ENCODE measurements around the gene ANKRD53. TPM values are rescaled to one million over a fixed set of nuclear protein-coding genes. Genes with fewer than 3 reads are reported as not detected.

The ANKRD53 gene
- total RNA-seq (2021) (not detected in 2 replicates), Bru-seq, nascent RNA (not detected), BruChase-seq, experiment 1, labeled RNA remaining after a 2-hour chase (not detected), BruChase-seq, experiment 2, labeled RNA remaining after a 6-hour chase (not detected)
- long read RNA-seq, result 0 reads

DNA sequence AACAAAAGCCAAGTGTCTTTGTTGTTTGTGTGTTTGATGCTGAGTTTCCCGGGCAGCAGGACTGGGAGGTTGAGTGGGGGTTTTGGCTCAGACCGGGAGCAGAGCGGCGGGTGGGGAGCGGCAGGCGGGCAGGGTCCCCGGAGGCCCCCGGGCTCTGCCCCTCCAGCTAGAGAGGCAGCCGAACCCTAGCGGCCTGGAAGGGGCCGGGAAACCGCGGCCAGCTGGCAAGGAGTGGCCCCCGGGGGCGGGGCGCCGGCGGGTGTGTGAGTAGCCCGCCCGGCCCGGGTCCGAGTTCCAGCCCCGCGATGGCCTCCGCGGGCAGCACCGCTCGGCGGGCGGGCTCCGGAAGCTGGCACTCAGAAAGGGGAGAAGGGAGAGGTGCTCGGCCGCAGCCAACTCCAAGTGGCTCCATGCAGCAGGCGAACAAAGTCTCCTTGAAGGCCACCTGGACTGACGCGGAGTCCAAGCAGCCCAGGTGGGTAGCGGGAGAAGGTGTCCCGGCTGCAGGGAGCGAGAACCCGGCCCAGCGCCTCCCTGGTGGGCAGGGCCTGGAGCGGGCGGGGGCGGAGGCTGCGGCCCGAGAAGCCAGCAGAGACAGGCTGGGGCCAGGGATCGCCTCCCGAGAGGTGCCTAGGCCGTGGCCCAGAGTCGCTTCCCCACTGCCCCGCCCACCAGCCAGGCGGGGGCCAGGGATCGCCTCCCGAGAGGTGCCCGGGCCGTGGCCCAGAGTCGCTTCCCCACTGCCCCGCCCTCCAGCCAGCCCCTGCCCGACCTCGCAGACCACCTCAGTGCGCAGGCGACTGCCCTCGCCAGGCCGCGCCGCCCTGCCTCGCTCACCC lies at the start of gene ANKRD53:
Gene ANKRD53 (plus strand): TSS at position 290 of the 839 bp plus-strand sequence. CDS start 16 bp downstream, at position 306.
- TF ChIP-seq, protein P1, sequence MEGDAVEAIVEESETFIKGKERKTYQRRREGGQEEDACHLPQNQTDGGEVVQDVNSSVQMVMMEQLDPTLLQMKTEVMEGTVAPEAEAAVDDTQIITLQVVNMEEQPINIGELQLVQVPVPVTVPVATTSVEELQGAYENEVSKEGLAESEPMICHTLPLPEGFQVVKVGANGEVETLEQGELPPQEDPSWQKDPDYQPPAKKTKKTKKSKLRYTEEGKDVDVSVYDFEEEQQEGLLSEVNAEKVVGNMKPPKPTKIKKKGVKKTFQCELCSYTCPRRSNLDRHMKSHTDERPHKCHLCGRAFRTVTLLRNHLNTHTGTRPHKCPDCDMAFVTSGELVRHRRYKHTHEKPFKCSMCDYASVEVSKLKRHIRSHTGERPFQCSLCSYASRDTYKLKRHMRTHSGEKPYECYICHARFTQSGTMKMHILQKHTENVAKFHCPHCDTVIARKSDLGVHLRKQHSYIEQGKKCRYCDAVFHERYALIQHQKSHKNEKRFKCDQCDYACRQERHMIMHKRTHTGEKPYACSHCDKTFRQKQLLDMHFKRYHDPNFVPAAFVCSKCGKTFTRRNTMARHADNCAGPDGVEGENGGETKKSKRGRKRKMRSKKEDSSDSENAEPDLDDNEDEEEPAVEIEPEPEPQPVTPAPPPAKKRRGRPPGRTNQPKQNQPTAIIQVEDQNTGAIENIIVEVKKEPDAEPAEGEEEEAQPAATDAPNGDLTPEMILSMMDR (conservative IDR thresholded peaks at IDR 0.05), result no peak
- no peak for TF ChIP-seq EZH2 (IDR thresholded peaks at IDR 0.05; ENCODE audit: low read depth)
- peak within 1 kb of the TSS; percentile 78 for H3K4me2 ChIP-seq
- POLR2A ChIA-PET (ENCODE audit: unreplicated experiment), result no interaction called here
- no peaks in the 10 kb centered on the region for H3K9me2 ChIP-seq (ENCODE audit: insufficient read depth)
- H3K27ac ChIP-seq, result no peak within 1 kb of the TSS
- H3F3A ChIP-seq (ENCODE audit: insufficient read depth, low read depth), result peaks cover 6% of the 10 kb centered on the region; the same call in 1 of the 2 replicates
- intact Hi-C loops (cut with micrococcal nuclease; ENCODE audit: unreplicated experiment), result loop anchor here (10.0 kb wide), 1 partner anchor 324 kb away; no protein-coding TSS in a partner anchor
- no peaks in the 10 kb centered on the region for H3K27me3 ChIP-seq (ENCODE audit: insufficient read depth, low read depth)
- H3K36me3 ChIP-seq (ENCODE audit: low read depth), result no peaks in the 10 kb centered on the region
- CTCF ChIA-PET, result interaction anchor here (0.6 kb wide), 1 partner anchor 387 kb away, joined by 5 read pairs; no protein-coding TSS in a partner anchor
- H2AFZ ChIP-seq, result no peak within 1 kb of the TSS
- peak in 1 of 2 experiments; percentile 23 for DNase-seq
- no peaks in the 10 kb centered on the region for H3K79me2 ChIP-seq (ENCODE audit: low read depth)
- no peaks in the 10 kb centered on the region for H3K9me3 ChIP-seq (ENCODE audit: insufficient read depth, low read depth)
- peaks cover 17% of the 10 kb centered on the region for H3K4me1 ChIP-seq (replicated peaks; ENCODE audit: insufficient read depth)
- H3K4me3 ChIP-seq, result peak within 1 kb of the TSS; percentile 53; the same call in 1 of the 2 replicates
- no TSS peak for BruUV-seq (replicated peaks)
- H4K20me1 ChIP-seq (ENCODE audit: insufficient read depth), result no peaks in the 10 kb centered on the region

DNA sequence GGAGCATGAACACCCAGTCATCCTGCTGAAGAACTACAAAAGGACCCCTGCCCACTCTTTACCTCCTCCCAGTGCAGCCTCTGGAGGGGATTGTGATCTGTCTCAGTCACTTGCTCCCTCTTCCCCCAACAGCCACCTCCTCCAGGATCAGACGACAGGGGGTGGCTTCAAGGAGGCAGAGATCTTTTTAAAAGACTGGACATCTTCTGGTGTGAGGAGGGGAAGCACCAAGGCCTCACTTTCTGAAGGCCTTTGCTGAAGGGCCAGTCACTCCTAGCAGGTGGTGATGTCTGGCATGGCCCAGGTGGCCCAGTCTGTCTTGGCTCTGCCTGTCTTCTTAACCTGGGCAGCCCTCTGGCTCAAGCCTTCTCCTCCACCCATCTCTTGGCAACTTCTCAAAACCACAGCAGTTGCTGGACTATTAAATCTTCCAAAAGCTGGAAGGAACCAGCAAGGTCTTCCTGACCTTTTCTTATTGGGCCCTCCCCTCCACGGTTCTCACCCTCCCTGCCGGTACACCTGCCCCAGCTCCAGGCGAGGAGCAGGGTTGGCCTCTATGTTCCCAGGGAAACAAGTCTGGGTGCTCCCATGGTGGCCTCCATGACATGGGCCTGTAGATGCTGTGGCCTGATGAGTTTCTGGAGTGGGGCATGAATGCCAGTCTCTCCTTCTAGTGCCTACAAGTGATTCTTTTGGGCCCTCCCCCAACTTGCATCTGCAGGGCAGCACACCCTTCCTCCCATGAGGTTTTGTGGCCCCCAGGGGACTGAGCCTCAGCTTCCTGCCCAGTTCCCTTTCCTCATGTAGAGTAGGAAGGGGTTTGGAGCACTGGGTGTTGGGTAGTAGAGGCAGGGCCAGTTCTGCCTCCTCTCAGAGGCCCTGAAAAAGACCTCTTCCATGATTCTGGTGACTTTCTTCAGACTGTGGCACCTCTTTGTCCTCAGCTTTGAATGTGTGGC lies 47.8 kb upstream of the ANKRD53 start:
- Histone ChIP-seq H3K4me1 (replicated peaks; ENCODE audit: insufficient read depth) (no peaks in the 10 kb centered on the region), H3K9me3 (ENCODE audit: insufficient read depth, low read depth) (no peaks in the 10 kb centered on the region), H3K27me3 (ENCODE audit: insufficient read depth, low read depth) (no peaks in the 10 kb centered on the region), H3K9me2 (ENCODE audit: insufficient read depth) (no peaks in the 10 kb centered on the region), H3K4me2 (no peak overlapping the region), H3F3A (ENCODE audit: insufficient read depth, low read depth) (peaks cover 6% of the 10 kb centered on the region; the same call in 1 of the 2 replicates), H4K20me1 (ENCODE audit: insufficient read depth) (no peaks in the 10 kb centered on the region), H2AFZ (no peak overlapping the region), H3K27ac (no peak overlapping the region), H3K36me3 (ENCODE audit: low read depth) (no peaks in the 10 kb centered on the region), H3K79me2 (ENCODE audit: low read depth) (no peaks in the 10 kb centered on the region), H3K4me3 (no peak overlapping the region)
- ChIA-PET CTCF (no interaction called here), POLR2A (ENCODE audit: unreplicated experiment) (no interaction called here)
- intact Hi-C loops (cut with micrococcal nuclease; ENCODE audit: unreplicated experiment), result no loop called here
- peak in 1 of 2 experiments; percentile 25 for DNase-seq
- TF ChIP-seq, protein P1 (conservative IDR thresholded peaks at IDR 0.05), result no peak
- no peak for TF ChIP-seq EZH2 (IDR thresholded peaks at IDR 0.05; ENCODE audit: low read depth)
- no TSS peak for BruUV-seq (replicated peaks)

DNA sequence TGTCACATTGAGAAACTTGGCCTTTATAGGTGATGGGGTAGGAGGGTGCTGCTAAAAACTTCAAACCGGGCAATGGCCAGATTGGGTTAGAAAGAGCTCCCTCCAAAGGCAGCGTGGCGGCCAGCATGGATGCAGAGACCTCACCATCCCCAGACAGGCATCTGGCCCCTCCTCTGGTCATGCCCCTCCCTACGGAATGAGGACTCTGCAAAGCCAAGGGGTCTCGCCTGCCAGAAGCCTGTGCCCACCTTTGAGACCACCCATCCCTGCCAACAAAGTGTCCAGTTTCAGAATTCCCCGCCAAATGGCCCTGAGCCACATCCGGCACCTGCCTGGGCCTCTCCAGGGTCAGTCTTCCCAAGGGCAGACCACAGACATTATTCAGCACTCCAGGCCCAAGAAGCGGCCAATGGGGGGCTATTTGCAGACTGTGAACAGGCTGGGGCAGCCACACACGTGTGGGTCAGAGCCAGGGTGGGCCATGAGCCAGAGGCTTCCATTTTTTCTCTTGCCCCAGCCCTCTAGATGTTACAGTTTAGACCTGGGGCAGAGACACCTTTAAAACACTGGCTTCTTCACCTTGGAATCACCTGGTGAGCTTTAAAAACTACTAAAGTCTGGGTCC lies 46.9 kb upstream of the ANKRD53 start:
- H3K4me3 ChIP-seq, result no peak overlapping the region
- intact Hi-C loops (cut with micrococcal nuclease; ENCODE audit: unreplicated experiment), result no loop called here
- CTCF ChIA-PET, result no interaction called here
- H3K36me3 ChIP-seq (ENCODE audit: low read depth), result no peaks in the 10 kb centered on the region
- H3K9me2 ChIP-seq (ENCODE audit: insufficient read depth), result no peaks in the 10 kb centered on the region
- DNase-seq, result no peak
- no peaks in the 10 kb centered on the region for H3K9me3 ChIP-seq (ENCODE audit: insufficient read depth, low read depth)
- no peaks in the 10 kb centered on the region for H4K20me1 ChIP-seq (ENCODE audit: insufficient read depth)
- no peak overlapping the region for H2AFZ ChIP-seq
- H3K79me2 ChIP-seq (ENCODE audit: low read depth), result no peaks in the 10 kb centered on the region
- H3K4me2 ChIP-seq, result no peak overlapping the region
- POLR2A ChIA-PET (ENCODE audit: unreplicated experiment), result no interaction called here
- BruUV-seq (replicated peaks), result no TSS peak
- H3K4me1 ChIP-seq (replicated peaks; ENCODE audit: insufficient read depth), result peaks cover 7% of the 10 kb centered on the region
- TF ChIP-seq, protein P1 (conservative IDR thresholded peaks at IDR 0.05), result no peak
- no peak for TF ChIP-seq EZH2 (IDR thresholded peaks at IDR 0.05; ENCODE audit: low read depth)
- H3F3A ChIP-seq (ENCODE audit: insufficient read depth, low read depth), result peaks cover 6% of the 10 kb centered on the region; the same call in 1 of the 2 replicates
- no peak overlapping the region for H3K27ac ChIP-seq
- no peaks in the 10 kb centered on the region for H3K27me3 ChIP-seq (ENCODE audit: insufficient read depth, low read depth)
